Muscle of leg (tissue), 11 donors: ENCODE data around the gene CSH2. TPM values are rescaled to one million over a fixed set of nuclear protein-coding genes. Genes with fewer than 3 reads are reported as not detected.
"Not testable (repeated sequence)": the region's sequence is repeated elsewhere in the genome, so short reads cannot be mapped to it uniquely, and the experiment has no call there.

ENCODE experiments used
- DNase-seq: peaks from one replicate; pipeline ENCODE4 v3.0.0; 2013
- H3K27ac ChIP-seq: one replicate; pipeline ENCODE4 v1.5.1; 2013; ENCODE audit warnings: mild to moderate bottlenecking, low read length, control low read depth
- H3K27me3 ChIP-seq: one replicate; pipeline ENCODE4 v1.6.1; 2013; ENCODE audit warnings: low read length; ENCODE audit not compliant: control insufficient read depth, insufficient read depth
- H3K36me3 ChIP-seq: one replicate; pipeline ENCODE4 v1.6.1; 2013; ENCODE audit warnings: low read length; ENCODE audit not compliant: control insufficient read depth, insufficient read depth
- H3K4me1 ChIP-seq: one replicate; pipeline ENCODE4 v1.6.1; 2013; ENCODE audit warnings: low read length; ENCODE audit not compliant: control insufficient read depth, insufficient read depth
- H3K4me3 ChIP-seq: one replicate; pipeline ENCODE4 v1.5.1; 2013; ENCODE audit warnings: low read length, control low read depth
- H3K9me3 ChIP-seq: replicated peaks from 2 replicates; pipeline ENCODE4 v1.6.1; 2013; ENCODE audit warnings: low read depth, low read length; ENCODE audit not compliant: control insufficient read depth
- WGBS: methylation state at CpG from one replicate; pipeline ENCODE4 v1.1.5; 2013; ENCODE audit warnings: missing lambda C conversion rate; ENCODE audit not compliant: insufficient coverage; 5-methylcytosine and 5-hydroxymethylcytosine counted together
- polyA plus RNA-seq, 8 donors: library from polyadenylated mRNA; unstranded; fragments of 120-200 nt; gene quantifications; one replicate each; pipeline versions ENCODE4 v1.2.1 to v1.2.3, GENCODE V29; 2013; ENCODE audit warnings: inconsistent platforms in 1 of 8, low replicate concordance in 1 of 8; ENCODE audit not compliant: insufficient read length in 8 of 8, insufficient read depth in 1 of 8
- total RNA-seq: library from RNA; stranded (reverse); fragments of 120-200 nt; gene quantifications from one replicate; pipeline ENCODE4 v1.2.4, GENCODE V29; 2013

CSH2 gene
- total and polyA plus RNA-seq, 9 donors = 0.31 to 10.1 (median 3.5) TPM; not detected in 1

DNA sequence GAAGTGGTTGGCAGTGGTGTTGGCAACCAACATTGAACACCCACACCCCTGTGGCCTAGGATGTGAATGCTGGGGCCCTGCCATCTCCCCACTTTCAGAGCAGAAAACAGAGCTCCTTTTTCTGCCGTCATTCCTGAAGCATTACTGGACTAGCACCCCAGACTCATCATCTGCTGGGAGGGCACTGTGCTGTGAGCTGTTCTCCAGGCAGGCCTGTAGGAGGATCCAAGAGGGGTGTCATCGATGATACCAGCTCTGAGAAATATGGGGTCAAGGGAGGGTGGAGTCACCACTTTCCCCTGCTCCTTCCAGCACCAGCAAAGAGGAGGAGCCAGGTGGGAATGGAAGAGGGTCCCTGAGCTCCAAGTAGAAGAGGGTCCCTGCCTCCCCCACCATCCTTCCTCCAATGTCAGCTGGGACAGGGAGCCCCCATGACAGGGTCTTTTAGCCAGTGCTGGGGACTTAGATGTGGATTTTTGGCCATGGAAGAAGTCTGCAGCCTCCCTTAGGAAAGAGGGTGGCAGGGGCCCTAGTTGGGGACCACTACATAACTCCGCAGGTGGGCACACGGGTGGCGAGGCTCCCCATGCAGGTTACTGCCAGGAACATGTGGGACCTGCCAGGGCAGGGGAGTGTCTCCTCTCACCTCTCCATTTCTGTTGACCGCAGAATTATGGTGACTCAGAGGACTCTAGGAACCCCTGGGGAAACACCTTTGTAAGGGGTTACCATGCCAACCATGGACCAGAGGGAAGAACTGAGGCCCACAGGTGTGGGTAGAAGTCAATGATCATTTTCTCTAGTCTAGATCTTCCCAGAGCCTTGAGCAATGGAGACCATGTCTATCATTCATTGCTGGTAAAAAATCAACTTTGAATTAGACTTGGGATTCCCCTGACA, 25.7 kb upstream of the CSH2 start:
- not testable (repeated sequence) for H3K4me3 ChIP-seq, H3K27me3 ChIP-seq, H3K9me3 ChIP-seq, H3K4me1 ChIP-seq, H3K27ac ChIP-seq, H3K36me3 ChIP-seq, DNase-seq
- WGBS = 88% methylated on average over 1 of the region's 6 CpGs

DNA sequence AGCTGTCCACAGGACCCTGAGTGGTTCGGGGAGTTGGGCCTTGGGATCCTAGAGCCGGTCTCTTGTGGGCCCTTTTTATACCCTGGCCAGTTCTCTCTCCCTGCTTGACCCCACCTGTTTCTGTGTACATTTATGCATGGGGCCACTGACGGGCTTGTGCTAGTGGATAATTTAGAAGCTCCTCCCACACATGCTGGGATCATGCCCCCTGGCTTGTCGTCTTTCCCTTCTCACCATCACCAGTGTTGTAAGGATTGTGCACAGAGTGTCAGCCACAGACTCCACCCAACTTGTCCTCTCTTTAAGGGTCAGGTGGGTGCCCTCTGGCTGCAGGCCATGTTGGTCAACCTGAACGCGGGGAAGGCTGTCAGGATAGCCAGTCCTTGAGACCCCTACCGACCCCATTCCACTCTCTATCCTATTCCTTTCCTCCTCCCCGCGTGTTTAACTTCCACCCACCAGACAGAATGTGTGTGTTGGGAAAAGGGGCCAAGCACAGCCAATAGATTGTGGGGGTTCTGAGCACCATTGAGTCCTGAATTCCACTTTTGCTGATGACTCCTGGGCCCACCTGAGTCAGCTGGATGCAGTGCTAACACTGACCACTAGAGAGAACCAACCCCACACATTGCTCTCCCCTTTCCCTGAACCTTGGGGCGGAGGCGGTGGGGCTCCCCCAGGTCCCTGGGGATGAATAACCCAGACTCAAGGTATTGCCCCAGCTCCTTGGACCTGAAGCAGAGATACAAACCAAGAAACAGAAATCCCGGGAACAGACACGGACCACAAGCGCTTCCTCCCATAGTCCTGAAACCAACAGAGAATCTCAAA, 23.3 kb upstream of the CSH2 start, which contains the start of gene CSH1:
TSS of gene CSH1 (minus strand) at position 51 of the 831 bp plus-strand sequence. CDS start 63 bp downstream, outside the sequence.
- not testable (repeated sequence) for DNase-seq, H3K4me3 ChIP-seq, H3K36me3 ChIP-seq, H3K27ac ChIP-seq, H3K27me3 ChIP-seq, H3K9me3 ChIP-seq, H3K4me1 ChIP-seq
- no CpG with 5 or more reads among the region's 14 CpGs for WGBS

DNA sequence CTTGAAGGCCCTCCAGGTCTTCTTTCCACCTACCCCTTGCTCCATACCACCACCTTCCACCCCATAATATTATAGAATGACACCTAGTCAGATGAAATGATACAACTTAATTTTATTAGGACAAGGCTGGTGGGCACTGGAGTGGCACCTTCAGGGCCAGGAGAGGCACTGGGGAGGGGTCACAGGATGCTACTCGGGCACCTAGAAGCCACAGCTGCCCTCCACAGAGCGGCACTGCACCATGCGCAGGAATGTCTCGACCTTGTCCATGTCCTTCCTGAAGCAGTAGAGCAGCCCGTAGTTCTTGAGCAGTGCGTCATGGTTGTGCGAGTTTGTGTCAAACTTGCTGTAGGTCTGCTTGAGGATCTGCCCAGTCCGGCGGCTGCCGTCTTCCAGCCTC, 21.3 kb upstream of the CSH2 start:
- not testable (repeated sequence) for H3K27ac ChIP-seq, H3K4me3 ChIP-seq, H3K4me1 ChIP-seq, H3K9me3 ChIP-seq, H3K27me3 ChIP-seq, H3K36me3 ChIP-seq, DNase-seq
- WGBS = 80% methylated on average over 1 of the region's 10 CpGs

DNA sequence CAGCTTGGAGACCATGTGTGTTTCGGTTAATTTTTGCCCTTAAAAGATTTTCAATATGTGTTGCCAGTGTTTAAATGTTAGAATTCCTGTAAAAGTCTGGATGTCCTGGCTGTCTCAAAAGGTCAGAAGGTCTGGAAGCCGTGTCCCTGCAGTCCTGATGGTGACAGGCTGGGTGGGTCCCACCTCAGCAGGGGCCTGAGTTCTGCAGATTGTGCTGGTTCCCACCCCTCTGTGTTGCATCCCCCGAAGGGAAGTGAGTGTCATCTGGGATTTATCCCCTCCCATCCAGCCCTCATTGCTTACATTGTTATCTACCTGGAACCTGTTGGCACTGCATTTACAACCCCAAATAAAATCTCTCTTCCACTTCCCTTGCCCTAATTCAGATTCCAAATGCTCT, 20.5 kb upstream of the CSH2 start:
- 64% methylated on average over 2 of the region's 3 CpGs for WGBS

DNA sequence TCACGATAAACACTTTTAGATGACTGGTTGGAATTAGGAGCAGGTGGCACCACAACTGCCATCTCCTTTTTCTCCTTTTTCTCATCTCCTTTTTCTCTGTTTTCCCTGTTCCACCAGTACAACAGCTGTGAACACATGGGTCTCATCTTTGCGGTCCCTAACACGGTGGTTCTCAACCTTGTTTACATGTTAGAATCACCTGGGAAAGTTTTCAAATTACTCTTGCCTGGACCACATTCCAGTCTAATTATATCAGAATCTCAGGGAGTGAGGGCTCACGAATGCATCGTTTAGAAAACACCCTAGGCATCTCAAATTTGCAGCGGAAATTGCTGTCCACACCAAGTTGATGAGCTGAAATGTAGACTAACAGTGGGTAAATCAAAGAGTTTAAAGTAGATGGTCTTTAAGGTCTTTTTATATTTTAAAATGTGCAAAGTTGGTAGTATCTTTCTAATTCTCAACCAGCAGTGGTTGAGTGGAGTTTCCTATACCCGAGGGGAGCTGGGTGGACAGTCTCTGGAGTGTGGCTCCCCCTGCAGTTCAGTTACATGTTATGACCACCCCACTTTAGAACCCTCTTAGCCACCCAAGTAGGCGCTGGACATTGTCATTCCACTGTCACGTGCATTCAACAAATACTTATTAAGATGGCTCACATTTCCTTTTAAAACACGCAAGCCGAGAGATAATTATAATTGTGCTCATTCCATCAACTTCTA, 19.0 kb upstream of the CSH2 start:
- not testable (repeated sequence) for H3K27me3 ChIP-seq, H3K36me3 ChIP-seq, H3K9me3 ChIP-seq, H3K27ac ChIP-seq, H3K4me3 ChIP-seq, H3K4me1 ChIP-seq, DNase-seq
- 70% methylated on average over 2 of the region's 11 CpGs for WGBS

More for the DNA sequence above, 20.5 kb upstream of the CSH2 start:
- not testable (repeated sequence) for H3K27ac ChIP-seq, DNase-seq, H3K4me1 ChIP-seq, H3K9me3 ChIP-seq, H3K27me3 ChIP-seq, H3K4me3 ChIP-seq, H3K36me3 ChIP-seq

DNA sequence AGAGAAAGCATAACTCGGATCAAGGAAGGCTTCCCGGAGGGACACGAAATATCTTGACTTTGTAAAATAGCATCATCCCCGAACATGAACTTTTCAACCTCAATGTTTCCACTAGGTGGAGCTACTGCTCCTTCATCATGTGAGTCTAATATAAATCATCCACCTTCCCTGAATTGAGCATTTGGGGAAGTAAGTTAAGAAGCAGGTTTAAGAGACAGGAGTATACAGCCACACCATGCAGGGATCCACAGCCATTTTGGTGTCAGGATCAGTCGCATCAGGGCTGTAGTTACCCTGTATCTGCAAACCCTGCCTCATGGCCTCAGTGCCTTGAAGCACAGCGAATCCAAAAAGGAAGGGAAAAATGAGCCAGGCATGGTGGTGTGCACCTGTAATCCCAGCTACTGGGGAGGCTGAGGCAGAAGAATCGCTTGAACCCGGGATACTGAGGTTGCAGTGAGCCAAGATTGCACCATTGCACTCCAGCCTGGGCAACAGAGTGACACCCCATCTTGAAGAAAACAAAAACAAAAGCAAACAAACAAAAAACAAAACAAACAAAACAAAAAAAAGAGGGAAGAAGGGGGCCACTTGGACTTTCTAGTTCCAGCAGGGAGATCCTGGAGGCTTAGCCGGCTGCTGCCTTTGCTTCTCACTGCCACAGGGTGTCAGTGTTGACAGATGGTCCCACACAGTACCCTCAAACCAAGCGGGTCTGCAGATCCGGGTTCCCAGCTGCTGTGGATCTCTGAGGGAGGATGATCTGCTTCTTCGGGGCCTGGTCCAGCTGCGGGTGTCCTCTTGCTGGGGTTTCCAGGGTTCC, 15.8 kb upstream of the CSH2 start:
- H3K4me3 ChIP-seq, H3K36me3 ChIP-seq, H3K4me1 ChIP-seq, H3K9me3 ChIP-seq, H3K27me3 ChIP-seq, H3K27ac ChIP-seq: not testable (repeated sequence)
- peak; percentile 40 for DNase-seq
- 30% methylated on average over 4 of the region's 13 CpGs for WGBS

DNA sequence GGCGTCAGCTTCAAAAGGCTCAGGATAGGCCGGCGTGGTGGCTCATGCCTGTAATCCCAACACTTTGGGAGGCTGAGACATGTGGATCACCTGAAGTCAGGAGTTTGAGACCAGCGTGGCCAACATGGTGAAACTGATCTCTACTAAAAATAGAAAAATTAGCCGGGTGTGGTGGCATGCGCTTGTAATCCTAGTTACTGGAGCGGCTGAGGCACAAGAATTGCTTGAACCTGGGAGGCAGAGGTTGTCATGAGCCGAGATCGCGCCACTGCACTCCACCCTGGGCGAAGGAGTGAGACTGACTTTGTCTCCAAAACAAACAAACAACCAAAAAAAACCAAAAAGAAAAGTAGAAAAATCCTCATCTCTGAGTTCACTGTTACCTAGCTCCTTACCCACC, 11.6 kb upstream of the CSH2 start:
- not testable (repeated sequence) for H3K4me1 ChIP-seq, H3K27ac ChIP-seq, H3K36me3 ChIP-seq, H3K9me3 ChIP-seq, H3K27me3 ChIP-seq, H3K4me3 ChIP-seq, DNase-seq
- 94% methylated on average over 3 of the region's 11 CpGs for WGBS

DNA sequence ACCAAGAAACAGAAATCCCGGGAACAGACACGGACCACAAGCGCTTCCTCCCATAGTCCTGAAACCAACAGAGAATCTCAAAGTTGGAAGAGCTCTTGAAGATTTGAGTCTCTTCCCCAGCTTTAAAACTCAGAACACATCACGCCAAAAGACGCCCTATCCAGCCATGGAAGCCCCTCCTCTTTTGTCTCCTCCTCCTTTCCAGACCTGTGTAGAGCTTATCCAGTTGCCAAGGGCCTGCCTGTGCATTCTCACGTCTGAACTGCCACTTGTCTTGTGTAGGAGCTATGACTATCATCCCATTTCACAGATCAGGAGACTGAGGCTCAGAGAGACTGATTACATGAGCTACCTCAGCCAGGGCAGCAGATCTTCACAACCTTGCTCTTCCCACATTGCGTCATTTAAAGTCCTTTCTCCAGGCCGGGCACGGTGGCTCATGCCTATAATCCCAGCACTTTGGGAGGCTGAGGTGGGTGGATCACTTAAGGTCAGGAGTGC, 9.2 kb upstream of the CSH2 start:
- not testable (repeated sequence) for H3K27ac ChIP-seq, H3K4me1 ChIP-seq, H3K4me3 ChIP-seq, H3K36me3 ChIP-seq, H3K27me3 ChIP-seq, H3K9me3 ChIP-seq, DNase-seq
- WGBS = 61% methylated on average over 2 of the region's 9 CpGs

DNA sequence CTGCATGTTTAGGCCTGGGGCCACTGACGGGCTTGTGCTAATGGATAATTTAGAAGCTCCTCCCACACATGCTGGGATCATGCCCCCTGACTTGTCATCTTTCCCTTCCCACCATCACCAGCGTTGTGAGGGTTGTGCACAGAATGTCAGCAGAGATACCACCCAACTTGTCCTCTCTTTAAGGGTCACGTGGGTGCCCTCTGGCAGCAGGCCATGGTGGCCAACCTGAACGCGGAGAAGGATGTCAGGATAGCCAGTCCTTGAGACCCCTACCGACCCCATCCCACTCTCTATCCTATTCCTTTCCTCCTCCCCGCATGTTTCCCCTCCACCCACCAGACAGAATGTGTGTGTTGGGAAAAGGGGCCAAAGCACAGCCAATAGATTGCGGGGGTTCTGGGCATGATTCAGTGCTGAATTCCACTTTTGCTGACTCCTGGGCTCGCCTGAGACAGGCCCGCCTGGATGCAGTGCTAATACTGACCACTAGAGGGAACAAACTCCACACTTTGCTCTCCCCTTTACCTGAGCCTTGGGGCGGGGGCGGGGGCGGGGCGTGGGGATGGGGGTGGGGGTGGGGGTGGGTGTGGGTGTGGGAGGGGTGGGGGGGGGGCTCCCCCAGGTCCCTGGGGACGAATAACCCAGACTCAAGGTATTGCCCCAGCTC, 8.6 kb upstream of the CSH2 start, which contains the start of gene GH2:
TSS of gene GH2 (minus strand) at position 10 of the 667 bp plus-strand sequence. CDS start 143 bp downstream, outside the sequence.
- H3K27ac ChIP-seq = no peak within 1 kb of the TSS
- H3K27me3 ChIP-seq = no peaks in the 10 kb centered on the region
- WGBS = 57% methylated on average over 1 of the region's 15 CpGs
- DNase-seq = peak; percentile 33
- no peaks in the 10 kb centered on the region for H3K4me1 ChIP-seq
- no peak within 1 kb of the TSS for H3K4me3 ChIP-seq
- H3K9me3 ChIP-seq = no peaks in the 10 kb centered on the region
- no peaks in the 10 kb centered on the region for H3K36me3 ChIP-seq
